A549 treated with AZD9567 at 1 μM for 4 hours (cell line): Measurements from ENCODE around the gene KDM4F. TPM values are rescaled to one million over a fixed set of nuclear protein-coding genes. Genes with fewer than 3 reads are reported as not detected.

Experiments
- total RNA-seq: library from RNA; stranded (reverse); fragments of 200-300 nt; extraction: Qiagen RNA extraction; gene quantifications from 5 replicates; pipeline ENCODE4 v1.2.3, GENCODE V29; 2022; ENCODE audit not compliant: insufficient read depth

The KDM4F gene
- not detected in 5 replicates for total RNA-seq

GRCh38 chr11:95049122-95049521 lies at the start of gene KDM4F:
Gene KDM4F (plus strand): TSS chr11:95049422.

GRCh38 chr11:95024958-95025357 lies 24.3 kb upstream of the KDM4F start, which contains the start of gene KDM4E:
Gene KDM4E (plus strand): TSS chr11:95025258. CDS start chr11:95025558, 300 bp downstream.

GRCh38 chr11:95066716-95067038 lies 17.5 kb downstream of the KDM4F start, which contains the start of gene SRSF8:
Gene SRSF8 (plus strand): TSS chr11:95066919. CDS start chr11:95067227, 308 bp downstream.

GRCh38 chr11:95089620-95090542 lies 40.7 kb downstream of the KDM4F start, which contains the start of gene ENDOD1:
Gene ENDOD1 (plus strand): TSS chr11:95089846. CDS start chr11:95089928, 82 bp downstream.

Other genes with a start within 250 kb of the KDM4F start
- 28.5 to 40.8 TPM (median 32.2 TPM) in 5 replicates for gene CWC15, start 75.9 kb upstream of the KDM4F start, total RNA-seq
- gene KDM4D, start 75.7 kb upstream of the KDM4F start, total RNA-seq, result 0.35 to 0.91 TPM (median 0.39 TPM) in 5 replicates
- gene KDM4E, start 24.2 kb upstream of the KDM4F start, total RNA-seq, result not detected in 5 replicates
- gene SRSF8, start 17.5 kb downstream of the KDM4F start, total RNA-seq, result 16.4 to 23.5 TPM (median 18.9 TPM) in 5 replicates
- 13.5 to 20.5 TPM (median 15.5 TPM) in 5 replicates for gene ENDOD1, start 40.4 kb downstream of the KDM4F start, total RNA-seq
- gene SESN3, start 181.8 kb downstream of the KDM4F start, total RNA-seq, result 0.09 to 0.16 TPM (median 0.12 TPM) in 4 of 5 replicates, not detected in the other